H1 (cell line): Measurements from ENCODE around the gene SPCS1. TPM values are rescaled to one million over a fixed set of nuclear protein-coding genes. Genes with fewer than 3 reads are reported as not detected.

Experiments used
- CHD2 ChIP-seq: IDR thresholded peaks from 2 replicates; pipeline ENCODE4 v1.6.1; 2012; ENCODE audit warnings: low read length, improper control_type of control experiment
- FOSL1 ChIP-seq: IDR thresholded peaks from 2 replicates; pipeline ENCODE4 v1.6.1; 2011; ENCODE audit warnings: mild to moderate bottlenecking, low read depth, low read length, moderate library complexity; ENCODE audit not compliant: insufficient read depth
- GTF2F1 ChIP-seq: IDR thresholded peaks from 2 replicates; pipeline ENCODE4 v1.6.1; 2012; ENCODE audit warnings: low read depth, low read length, improper control_type of control experiment, borderline replicate concordance
- polyA plus RNA-seq, 7 experiments: library from polyadenylated mRNA; depleted of rRNA in 3 of 7; stranded (reverse) in 5 of 7; unstranded in 2 of 7; fragments of >200 nt in 5 of 7; fragments of 200-250 nt in 2 of 7; gene quantifications; 1 replicate in 5 of 7; 2 replicates in 1 of 7; 4 replicates in 1 of 7; pipeline versions ENCODE4 v1.2.1 to v1.2.3, GENCODE V29; 2011 to 2013; ENCODE audit warnings: missing spikeins in 2 of 7, mixed read lengths in 2 of 7
- total RNA-seq: library from RNA; stranded (reverse); fragmentation: NEBNext Ultra II Directional; extraction: Animal tissue kit (Norgen Biotek cat#: 25700); gene quantifications from 2 replicates; pipeline ENCODE4 v1.2.1, GENCODE V29; 2021
- TF ChIP-seq, protein P1 (sequence below): IDR thresholded peaks from 2 replicates; pipeline ENCODE4 v1.6.1; 2011; ENCODE audit warnings: low read length, improper control_type of control experiment

The SPCS1 gene
- total and polyA plus RNA-seq, 2 of the 8 experiments (the other 6 are each of a cell fraction or from before 2014, with no cell fraction given) = 104 to 191 TPM

DNA sequence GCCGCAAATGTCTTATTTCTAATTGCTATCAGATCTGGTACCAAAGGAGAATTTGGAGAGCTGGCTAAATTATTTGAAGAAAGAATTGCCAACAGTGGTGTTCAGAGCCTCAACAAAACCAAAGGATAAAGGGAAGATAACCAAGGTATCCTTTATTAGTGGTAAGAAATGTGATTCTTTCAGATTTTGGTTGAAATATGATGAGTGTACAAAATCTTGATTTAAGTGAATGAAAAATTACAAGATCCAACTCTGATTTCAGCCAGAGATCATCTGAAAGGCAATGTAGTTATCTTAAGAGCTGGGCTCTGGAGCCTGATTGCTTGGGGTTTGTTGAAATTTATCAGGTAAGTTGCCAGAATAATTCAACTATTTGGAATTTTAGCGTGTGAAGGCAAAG is 15.3 kb upstream of the SPCS1 start (continued):
- TF ChIP-seq, protein P1, sequence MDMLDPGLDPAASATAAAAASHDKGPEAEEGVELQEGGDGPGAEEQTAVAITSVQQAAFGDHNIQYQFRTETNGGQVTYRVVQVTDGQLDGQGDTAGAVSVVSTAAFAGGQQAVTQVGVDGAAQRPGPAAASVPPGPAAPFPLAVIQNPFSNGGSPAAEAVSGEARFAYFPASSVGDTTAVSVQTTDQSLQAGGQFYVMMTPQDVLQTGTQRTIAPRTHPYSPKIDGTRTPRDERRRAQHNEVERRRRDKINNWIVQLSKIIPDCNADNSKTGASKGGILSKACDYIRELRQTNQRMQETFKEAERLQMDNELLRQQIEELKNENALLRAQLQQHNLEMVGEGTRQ = no peak
- no peak for TF ChIP-seq FOSL1
- no peak for TF ChIP-seq CHD2
- TF ChIP-seq GTF2F1 = no peak
- TF ChIP-seq, all 59 proteins: peak for 0
